ENCODE measurements around the gene RYR1. TPM values are rescaled to one million over a fixed set of nuclear protein-coding genes. Genes with fewer than 3 reads are reported as not detected.
A peak's percentile ranks its signal among the peaks of the same experiment; 100 is the strongest.

RYR1 gene
- total and polyA plus RNA-seq, 8 donors, result 1.5 to 5.8 (median 3.6) TPM

GRCh38 chr19:38412961-38413360, 20.5 kb upstream of the RYR1 start:
- Histone ChIP-seq H3K27me3 (peaks cover 0 to 3% of the 10 kb centered on the region in 2 donors), H3K4me1 (peaks cover 5 to 11% of the 10 kb centered on the region in 2 donors), H3K9me3 (no peaks in the 10 kb centered on the region), H3K36me3 (peaks cover 0 to 72% of the 10 kb centered on the region in 2 donors), H3K27ac (no peak overlapping the region), H3K4me3 (no peak overlapping the region)
- no peak for TF ChIP-seq CTCF (IDR thresholded peaks at IDR 0.05)
- intact Hi-C loops (cut with DNase I), result no loop called here
- DNase-seq (no peak), ATAC-seq (no peak)

- no peak for TF ChIP-seq CTCF (IDR thresholded peaks at IDR 0.05)
- Histone ChIP-seq H3K36me3 (peaks cover 0 to 68% of the 10 kb centered on the region in 2 donors), H3K4me3 (no peak overlapping the region), H3K4me1 (peaks cover 9 to 16% of the 10 kb centered on the region in 2 donors), H3K27me3 (peaks cover 0 to 8% of the 10 kb centered on the region in 2 donors), H3K27ac (no peak overlapping the region), H3K9me3 (no peaks in the 10 kb centered on the region)
- DNase-seq, result no peak
- ATAC-seq, result no peak
- intact Hi-C loops (cut with DNase I), result no loop called here
Measured at GRCh38 chr19:38413416-38413815, 20.1 kb upstream of the RYR1 start.

GRCh38 chr19:38417146-38417543, 16.3 kb upstream of the RYR1 start:
- peak overlapping the region in 1 of 2 donors; percentile 83 for H3K27ac ChIP-seq
- DNase-seq (no peak), ATAC-seq (no peak)
- no peaks in the 10 kb centered on the region for H3K9me3 ChIP-seq
- peaks cover 0 to 53% of the 10 kb centered on the region in 2 donors for H3K36me3 ChIP-seq
- H3K4me3 ChIP-seq, result no peak overlapping the region
- intact Hi-C loops (cut with DNase I), result no loop called here
- peaks cover 0 to 8% of the 10 kb centered on the region in 2 donors for H3K27me3 ChIP-seq
- H3K4me1 ChIP-seq, result peaks cover 9 to 19% of the 10 kb centered on the region in 2 donors
- TF ChIP-seq CTCF (IDR thresholded peaks at IDR 0.05), result no peak

GRCh38 chr19:38417544-38418506, 15.7 kb upstream of the RYR1 start:
- peak overlapping the region in 1 of 2 donors; percentile 83 for H3K27ac ChIP-seq
- TF ChIP-seq CTCF (IDR thresholded peaks at IDR 0.05), result no peak
- intact Hi-C loops (cut with DNase I), result no loop called here
- peak in 3 of 4 donors; percentile 48 to 96 (median 86) for DNase-seq
- ATAC-seq, result peak; percentile 92
- H3K36me3 ChIP-seq, result peaks cover 0 to 48% of the 10 kb centered on the region in 2 donors
- H3K27me3 ChIP-seq, result peaks cover 0 to 8% of the 10 kb centered on the region in 2 donors
- peaks cover 9 to 19% of the 10 kb centered on the region in 2 donors for H3K4me1 ChIP-seq
- peak overlapping the region; percentile 14 to 42 for H3K4me3 ChIP-seq
- no peaks in the 10 kb centered on the region for H3K9me3 ChIP-seq

- intact Hi-C loops (cut with DNase I), result no loop called here
- ATAC-seq (no peak), DNase-seq (no peak)
- Histone ChIP-seq H3K27ac (no peak overlapping the region), H3K4me3 (no peak overlapping the region), H3K36me3 (peaks cover 0 to 24% of the 10 kb centered on the region in 2 donors), H3K9me3 (no peaks in the 10 kb centered on the region), H3K27me3 (peaks cover 0 to 19% of the 10 kb centered on the region in 2 donors), H3K4me1 (peaks cover 9 to 29% of the 10 kb centered on the region in 2 donors)
- no peak for TF ChIP-seq CTCF (IDR thresholded peaks at IDR 0.05)
Measured at GRCh38 chr19:38420935-38421334, 12.6 kb upstream of the RYR1 start.

All from left lung (tissue), 10 donors.